HG03460 (cell line): ENCODE measurements around the gene S100A7A.
"Not testable (repeated sequence)": the region's sequence is repeated elsewhere in the genome, so short reads cannot be mapped to it uniquely, and the experiment has no call there.

Source experiments
- ATAC-seq: cut with Tn5 transposase; IDR thresholded peaks from one replicate; pipeline ENCODE4 v1.9.1; 2021; ENCODE audit not compliant: unreplicated experiment

Gene S100A7A

DNA sequence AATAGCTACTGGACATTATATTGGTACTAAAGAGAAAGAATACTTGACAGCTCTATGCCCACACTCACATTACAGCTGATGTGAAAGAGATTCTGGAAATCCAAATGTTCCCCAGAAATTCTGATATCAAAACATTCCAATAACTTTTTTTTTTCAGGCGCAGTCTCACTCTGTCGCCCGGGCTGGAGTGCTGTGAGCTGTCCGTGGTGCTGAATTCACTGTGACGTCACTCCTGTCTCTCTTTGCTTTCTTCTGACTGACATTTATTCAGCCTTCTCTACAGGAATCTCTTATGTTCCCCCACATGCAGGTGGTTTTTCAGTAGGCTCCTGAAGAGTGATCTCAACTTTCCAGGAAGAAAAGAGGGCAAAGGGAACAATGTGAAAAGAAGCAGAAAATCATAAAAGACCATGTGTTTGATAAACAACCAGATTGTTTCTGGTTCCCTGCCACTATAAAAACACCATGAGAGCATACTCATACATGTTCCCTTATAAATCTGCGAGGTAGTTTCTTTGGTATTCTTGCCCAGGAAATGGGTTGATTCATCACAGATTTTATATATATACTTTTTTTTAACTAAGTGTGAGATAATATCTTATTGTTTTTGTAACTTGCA, 6.2 kb downstream of the S100A7A start:
- ATAC-seq: no peak

GRCh38 chr1:153426809-153427208, 10.5 kb downstream of the S100A7A start:
- ATAC-seq: no peak

DNA sequence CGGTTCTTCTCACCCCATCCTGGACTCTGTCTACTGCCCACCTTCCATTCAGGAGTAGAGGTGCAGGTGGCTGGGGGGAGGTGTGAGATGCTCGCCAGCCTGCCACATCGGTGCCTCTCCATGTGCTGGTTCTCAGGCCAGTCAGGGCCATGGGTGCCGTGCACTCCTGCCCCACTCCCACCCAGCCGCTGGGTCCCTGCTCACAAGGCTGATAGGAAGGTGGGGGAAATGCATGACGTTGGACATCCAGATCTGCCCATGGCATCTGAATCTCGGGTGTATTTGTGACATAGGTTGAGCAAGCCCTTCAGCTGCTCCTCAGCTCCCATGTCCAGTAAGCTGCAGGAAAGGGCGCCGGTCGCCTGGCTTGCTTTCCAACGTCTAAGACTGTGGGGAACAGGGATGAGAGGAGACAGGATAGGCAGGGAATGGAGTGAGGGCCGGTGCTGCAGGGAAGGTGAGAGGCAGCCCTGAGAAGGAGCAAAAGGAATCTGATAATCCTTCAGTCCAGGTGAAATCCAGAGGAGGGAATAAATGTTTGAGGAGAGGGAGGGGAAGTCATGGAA, 11.8 kb downstream of the S100A7A start:
- no peak for ATAC-seq

GRCh38 chr1:153428791-153429190, 12.5 kb downstream of the S100A7A start:
- no peak for ATAC-seq

- no peak for ATAC-seq
Measured at GRCh38 chr1:153429266-153430165, 13.2 kb downstream of the S100A7A start.

GRCh38 chr1:153430166-153430553, 13.8 kb downstream of the S100A7A start:
- ATAC-seq: no peak

DNA sequence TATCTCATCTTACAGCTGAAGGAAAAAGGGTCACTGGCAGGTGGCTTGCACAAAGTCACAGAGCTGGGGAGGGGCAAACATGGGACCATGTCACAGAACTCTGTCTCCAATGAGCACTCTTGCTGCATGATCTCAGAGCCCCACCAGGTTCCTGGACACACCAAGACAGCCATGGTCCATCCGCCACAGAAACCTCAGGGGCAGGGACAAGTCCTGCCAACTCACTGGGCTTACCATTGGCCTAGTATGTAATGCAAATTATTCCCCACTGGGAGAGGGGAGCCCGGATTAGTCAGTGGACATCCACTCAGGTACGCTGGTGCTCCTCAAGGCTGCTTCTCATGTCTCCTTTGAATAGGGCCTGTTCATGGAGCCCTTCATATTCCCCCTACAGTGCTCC, 14.2 kb downstream of the S100A7A start:
- no peak for ATAC-seq

GRCh38 chr1:153431002-153431401, 14.7 kb downstream of the S100A7A start:
- no peak for ATAC-seq

- ATAC-seq: no peak
Measured at GRCh38 chr1:153431427-153431826, 15.1 kb downstream of the S100A7A start.

GRCh38 chr1:153431928-153432327, 15.6 kb downstream of the S100A7A start:
- no peak for ATAC-seq

DNA sequence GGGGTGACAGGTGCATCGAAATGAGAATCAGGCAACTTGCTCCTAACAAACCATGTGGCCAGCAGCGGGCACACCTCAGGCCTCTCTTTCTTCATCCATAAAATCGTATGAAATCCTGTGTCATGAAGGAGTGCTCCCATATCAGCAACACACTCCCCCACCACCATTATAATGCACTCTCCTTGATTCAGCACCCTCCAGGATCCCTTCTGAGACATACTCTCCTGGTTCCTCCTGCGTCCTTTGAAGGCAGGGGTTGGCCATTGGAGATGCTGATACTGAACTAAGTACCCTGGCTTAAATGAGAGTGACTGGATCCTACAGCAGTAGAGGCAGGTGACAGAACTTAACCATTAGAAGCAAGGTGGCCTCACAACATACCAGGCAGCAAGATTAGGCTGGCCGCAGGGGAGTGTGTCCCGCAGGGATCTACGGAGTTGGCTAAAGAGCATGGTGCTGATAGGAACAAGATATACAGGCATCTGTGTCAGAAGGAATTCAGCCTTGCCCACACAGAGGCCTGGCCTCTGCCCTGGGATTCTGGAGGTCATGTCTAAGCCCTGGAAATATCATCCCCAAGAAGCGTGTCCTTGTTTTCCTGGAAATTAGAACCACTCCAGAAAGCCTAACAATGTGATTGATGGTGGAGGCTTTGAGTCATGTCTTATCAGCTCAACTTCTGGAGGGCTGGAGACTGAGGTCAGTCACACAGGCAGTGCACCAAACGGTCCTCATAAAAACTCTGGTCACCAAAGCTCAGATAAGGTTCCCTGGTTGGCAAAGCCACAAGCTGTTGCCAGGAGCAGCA, 16.8 kb downstream of the S100A7A start:
- no peak for ATAC-seq

- ATAC-seq: no peak
Measured at GRCh38 chr1:153434746-153435455, 18.6 kb downstream of the S100A7A start.

DNA sequence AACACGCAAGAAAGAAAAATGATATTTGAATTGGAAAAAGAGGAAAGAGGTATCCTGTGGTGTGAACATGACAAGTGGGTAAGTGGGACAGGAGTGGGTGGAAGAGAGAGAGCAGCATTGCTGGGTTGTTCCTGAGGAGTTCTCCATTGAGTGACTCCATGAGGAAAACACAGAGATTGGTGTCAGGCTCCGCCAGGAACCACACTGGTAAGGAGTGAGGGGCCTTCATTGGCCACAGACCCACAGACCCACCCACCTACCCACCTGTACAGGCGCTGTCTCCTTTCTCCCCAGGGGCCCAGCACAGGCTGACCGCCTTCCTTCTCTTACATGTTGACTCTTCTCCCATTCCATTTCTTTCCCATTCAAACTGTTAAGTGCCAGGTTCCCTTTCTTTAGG, 20.9 kb downstream of the S100A7A start:
- ATAC-seq: no peak

DNA sequence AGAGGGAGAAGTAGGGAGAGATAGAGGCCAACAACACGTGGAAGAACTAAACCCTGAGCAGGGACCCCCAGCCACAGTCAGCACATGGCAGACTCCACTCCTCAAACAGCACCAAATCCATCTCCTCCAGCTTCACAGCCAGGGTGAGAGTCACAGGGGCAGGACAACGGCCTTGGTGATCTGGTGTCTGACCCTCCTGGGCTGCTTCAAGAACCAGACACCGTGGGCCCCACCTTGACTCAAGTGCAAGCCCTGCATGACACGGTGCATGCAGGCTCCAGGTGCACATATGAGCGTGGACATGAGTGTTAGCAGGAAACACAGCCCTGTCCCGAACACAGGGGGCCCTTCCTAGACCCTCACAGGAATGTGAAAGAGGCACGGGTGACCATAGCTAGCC, 22.3 kb downstream of the S100A7A start:
- ATAC-seq: no peak

DNA sequence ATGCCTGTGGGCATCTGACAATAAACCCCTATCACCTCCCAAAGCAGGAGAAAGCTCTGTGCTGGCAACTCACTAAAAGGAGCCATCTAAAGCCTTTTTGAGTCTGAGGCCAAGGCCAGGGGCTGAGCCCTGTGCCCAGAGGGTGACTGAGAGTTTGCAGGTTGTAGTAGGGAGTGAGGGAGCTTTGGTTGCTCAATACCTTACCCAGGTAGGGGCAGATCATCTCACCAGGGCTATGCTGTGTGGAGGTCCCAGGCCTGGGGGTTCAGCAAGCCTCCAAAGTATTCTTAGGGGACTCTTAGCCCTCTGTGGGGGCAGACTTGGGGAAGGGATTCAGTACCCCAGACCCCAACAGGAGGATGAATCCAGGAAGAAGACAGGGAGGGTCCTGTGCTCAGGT, 23.0 kb downstream of the S100A7A start:
- ATAC-seq: no peak

DNA sequence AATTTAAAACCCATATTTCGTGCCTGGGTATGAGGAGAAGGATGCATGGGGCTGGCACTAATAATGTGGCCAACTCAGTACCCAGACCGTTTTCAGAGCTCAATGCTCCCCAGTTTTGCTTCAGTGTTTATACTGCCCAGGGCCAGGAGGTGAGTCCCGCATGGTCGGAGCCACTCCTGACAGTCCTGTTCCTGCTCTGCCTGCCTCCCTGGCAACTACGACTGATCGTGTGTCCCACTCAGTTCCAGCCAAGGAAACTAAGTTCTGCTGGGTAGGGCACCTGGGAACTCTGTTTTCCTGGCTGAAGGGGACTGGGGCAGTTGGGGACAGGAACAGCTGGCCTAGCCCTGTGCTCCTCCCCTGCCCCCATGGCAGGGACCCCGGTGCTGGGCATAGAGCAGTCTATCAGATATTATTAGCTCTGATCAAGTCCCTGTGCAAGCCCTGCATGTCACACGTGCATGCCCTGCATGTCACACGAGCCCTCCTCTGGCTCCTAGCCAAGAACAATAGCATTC, 25.0 kb downstream of the S100A7A start:
- no peak for ATAC-seq

DNA sequence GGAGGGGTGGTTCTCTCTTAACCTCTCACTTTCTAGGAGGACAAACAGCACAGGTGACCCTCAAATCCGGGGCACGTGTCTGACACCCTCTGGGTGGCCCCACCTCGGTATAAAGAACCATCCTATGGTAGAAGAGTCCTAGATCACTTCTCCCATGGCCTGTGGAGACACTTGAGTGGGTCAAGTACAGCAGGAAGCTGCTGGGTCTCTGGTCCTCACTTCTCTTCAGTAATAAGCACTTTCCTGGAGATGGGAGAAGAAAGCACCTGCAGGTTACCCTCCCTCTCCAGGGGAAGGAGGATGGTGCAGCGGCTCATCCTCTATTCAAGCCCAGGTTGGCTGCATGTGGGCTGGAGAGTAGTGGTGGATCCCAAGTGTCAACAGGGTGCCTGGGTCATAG, 27.2 kb downstream of the S100A7A start:
- no peak for ATAC-seq

GRCh38 chr1:153444078-153444477, 27.8 kb downstream of the S100A7A start:
- no peak for ATAC-seq

- ATAC-seq: no peak
Measured at GRCh38 chr1:153447498-153448170, 31.3 kb downstream of the S100A7A start.

GRCh38 chr1:153448851-153449250, 32.5 kb downstream of the S100A7A start:
- ATAC-seq: not testable (repeated sequence)
